ENCODE measurements around the gene HTR7. TPM values are rescaled to one million over a fixed set of nuclear protein-coding genes. Genes with fewer than 3 reads are reported as not detected.

HTR7 gene
- total and polyA plus RNA-seq, 2 of the 8 experiments (the other 6 are each of a cell fraction or from before 2014, with no cell fraction given) = 22.9 to 24.6 TPM

- CTCF ChIA-PET (ENCODE audit: partially characterized antibody) = interaction anchor here (0.7 to 5.7 kb wide), 4 partner anchors 11 to 54 kb away, joined by 3 to 37 read pairs (median 4); no protein-coding TSS in a partner anchor
- no peak overlapping the region for H4K8ac ChIP-seq (ENCODE audit: extremely low read depth, insufficient read depth, low read length)
- H2AFZ ChIP-seq (ENCODE audit: low read length) = no peak overlapping the region
- no peak overlapping the region for H3K14ac ChIP-seq (ENCODE audit: insufficient read length)
- WGBS, 2 experiments (ENCODE audit: extremely low coverage in 1 of 2, insufficient coverage in 1 of 2, insufficient read length in 1 of 2, insufficient replicate concordance in 2 of 2, low coverage in 1 of 2, low lambda C conversion rate in 2 of 2, missing lambda C conversion rate in 1 of 2) = 4% methylated on average over 1 of the region's 1 CpG; no CpG with 5 or more reads in 1 of the 2 experiments
- H3K27me3 ChIP-seq (replicated peaks in 1 of 4; ENCODE audit: control insufficient read depth in 3 of 4, extremely low read depth in 1 of 4, insufficient read depth in 3 of 4, low read length in 3 of 4) = peaks cover 0 to 2% (median 0%) of the 10 kb centered on the region in 4 experiments; a peak in 1 of 7 replicates
- no peak overlapping the region for H4K5ac ChIP-seq (ENCODE audit: insufficient read length, low read depth, low read length)
- DNase-seq (ENCODE audit: low read depth in 1 of 2, low spot score in 2 of 2) = no peak
- H3K23ac ChIP-seq (ENCODE audit: insufficient read length) = no peak overlapping the region
- peaks cover 0 to 8% (median 5%) of the 10 kb centered on the region in 4 experiments; a peak in 5 of 7 replicates for H3K4me1 ChIP-seq (replicated peaks in 1 of 4; ENCODE audit: control insufficient read depth in 3 of 4, insufficient read depth in 4 of 4, low read length in 3 of 4)
- H3K23me2 ChIP-seq (ENCODE audit: low read depth, low read length) = no peaks in the 10 kb centered on the region
- no peak overlapping the region for H4K91ac ChIP-seq (replicated peaks; ENCODE audit: insufficient read length, low read length)
- no peaks in the 10 kb centered on the region for H3K79me1 ChIP-seq (ENCODE audit: low read depth, low read length)
- no peak overlapping the region for H3K4ac ChIP-seq (replicated peaks; ENCODE audit: insufficient read length, low read depth, low read length)
- peak overlapping the region; percentile 17 to 57; a peak in 3 of 4 replicates for H3K4me2 ChIP-seq (ENCODE audit: insufficient read depth in 1 of 2, low read depth in 2 of 2, low read length in 2 of 2)
- H3K9ac ChIP-seq (replicated peaks in 1 of 4; ENCODE audit: extremely low read depth in 1 of 4, low read depth in 3 of 4, low read length in 3 of 4) = 0 out of 7 replicates have a peak overlapping the region, but pooled peaks of 1 of the 4 experiments have one; percentile 18
- no peak overlapping the region for H3K56ac ChIP-seq (replicated peaks; ENCODE audit: insufficient read length, low read depth, low read length)
- H2AK5ac ChIP-seq (ENCODE audit: low read depth, low read length) = no peak overlapping the region
- H3K18ac ChIP-seq (ENCODE audit: extremely low read depth, low read length) = no peak overlapping the region; the same call in 1 of the 2 replicates
- peaks cover 0 to 7% (median 3%) of the 10 kb centered on the region in 4 experiments; a peak in 3 of 8 replicates for H3K36me3 ChIP-seq (ENCODE audit: control insufficient read depth in 2 of 4, insufficient read depth in 4 of 4, low read length in 3 of 4)
- H2BK5ac ChIP-seq (ENCODE audit: low read depth, low read length) = peak overlapping the region; percentile 73; the same call in 1 of the 2 replicates
- peaks cover 0 to 48% of the 10 kb centered on the region in 2 experiments; a peak in 2 of 4 replicates for H3K79me2 ChIP-seq (ENCODE audit: control insufficient read depth in 1 of 2, insufficient read depth in 2 of 2, low read length in 2 of 2)
- FAIRE-seq = peak; percentile 68
- H2BK15ac ChIP-seq (ENCODE audit: low read length) = no peak overlapping the region
- peak overlapping the region in 1 of 4 experiments; percentile 38; a peak in 1 of 8 replicates for H3K4me3 ChIP-seq (ENCODE audit: extremely low read depth in 1 of 4, insufficient read depth in 2 of 4, low read depth in 3 of 4, low read length in 4 of 4)
- no peak overlapping the region for H3K27ac ChIP-seq (ENCODE audit: low read depth, low read length)
- no peaks in the 10 kb centered on the region for H4K20me1 ChIP-seq (replicated peaks in 1 of 2; ENCODE audit: control insufficient read depth in 1 of 2, insufficient read depth in 2 of 2, low read length in 2 of 2)
- H2BK20ac ChIP-seq (ENCODE audit: low read length) = no peak overlapping the region
- no peak overlapping the region for H2BK12ac ChIP-seq (ENCODE audit: low read depth, low read length)
- H2BK120ac ChIP-seq (replicated peaks; ENCODE audit: low read depth, low read length) = peak overlapping the region; percentile 55
- H3K9me3 ChIP-seq (ENCODE audit: insufficient read depth in 2 of 2, low read depth in 1 of 2, low read length in 1 of 2) = peaks cover 30 to 36% of the 10 kb centered on the region in 2 experiments
- POLR2A ChIA-PET (ENCODE audit: partially characterized antibody) = interaction anchor here (0.8 to 1.6 kb wide), 3 partner anchors 11 to 17 kb away, joined by 3 to 6 read pairs (median 6); no protein-coding TSS in a partner anchor
- no peak for TF ChIP-seq SP1 (IDR thresholded peaks at IDR 0.05; ENCODE audit: low read depth, low read length)
- no peak for TF ChIP-seq JUN (IDR thresholded peaks at IDR 0.05; ENCODE audit: low read depth, low read length)
- TF ChIP-seq POU5F1 (IDR thresholded peaks at IDR 0.05; ENCODE audit: low read depth, low read length) = peak; percentile 66; the same call in 1 of the 2 replicates
- no peak for TF ChIP-seq ZNF274 (IDR thresholded peaks at IDR 0.05; ENCODE audit: borderline replicate concordance, extremely low read depth, low read length)
These were observed 52.6 kb downstream of the HTR7 start for GRCh38 chr10:90805206-90805605.
